Mesothelial cell of epicardium (in vitro differentiated cells): ENCODE data around the gene CHST11. TPM values are rescaled to one million over a fixed set of nuclear protein-coding genes. Genes with fewer than 3 reads are reported as not detected.

Experiments
- DNase-seq, 2 experiments: peaks; one replicate each; pipeline ENCODE4 v3.0.0; 2021; ENCODE audit warnings: low spot score in 2 of 2; ENCODE audit not compliant: unreplicated experiment in 2 of 2
- H3K27ac Mint-ChIP-seq: 2 replicates; pipeline ENCODE4 v1.8.0; 2021; ENCODE audit warnings: mixed read lengths
- H3K27me3 Mint-ChIP-seq: 2 replicates; pipeline ENCODE4 v1.8.0; 2021; ENCODE audit warnings: low read depth, mixed read lengths
- H3K36me3 Mint-ChIP-seq: 2 replicates; pipeline ENCODE4 v1.8.0; 2021; ENCODE audit warnings: mixed read lengths
- H3K4me1 Mint-ChIP-seq: 2 replicates; pipeline ENCODE4 v1.8.0; 2021; ENCODE audit warnings: mixed read lengths
- H3K4me3 Mint-ChIP-seq: 2 replicates; pipeline ENCODE4 v1.8.0; 2021; ENCODE audit warnings: mild to moderate bottlenecking, moderate library complexity, mixed read lengths
- H3K9me3 Mint-ChIP-seq: 2 replicates; pipeline ENCODE4 v1.8.0; 2021; ENCODE audit warnings: mixed read lengths
- total RNA-seq: library from RNA; stranded (reverse); gene quantifications from 3 replicates; pipeline ENCODE4 v1.2.1, GENCODE V29; 2021
- TF ChIP-seq, protein P1 (sequence below): fragments of 200-600 bp; sonication (generic); IDR thresholded peaks from one replicate; pipeline ENCODE4 v1.5.0; 2021; ENCODE audit warnings: antibody characterized with exemption; ENCODE audit not compliant: unreplicated experiment

CHST11 gene
- total RNA-seq, 1 donor from 2014 or later, result 15.0 TPM

GRCh38 chr12:104710940-104711689, 254.4 kb downstream of the CHST11 start:
- Mint-ChIP-seq H3K4me3 (no peak overlapping the region), H3K27me3 (peaks cover 6% of the 10 kb centered on the region), H3K9me3 (no peaks in the 10 kb centered on the region), H3K27ac (peak overlapping the region; percentile 27), H3K36me3 (no peaks in the 10 kb centered on the region), H3K4me1 (peaks cover 28% of the 10 kb centered on the region)
- DNase-seq, result no peak
- TF ChIP-seq, protein P1, sequence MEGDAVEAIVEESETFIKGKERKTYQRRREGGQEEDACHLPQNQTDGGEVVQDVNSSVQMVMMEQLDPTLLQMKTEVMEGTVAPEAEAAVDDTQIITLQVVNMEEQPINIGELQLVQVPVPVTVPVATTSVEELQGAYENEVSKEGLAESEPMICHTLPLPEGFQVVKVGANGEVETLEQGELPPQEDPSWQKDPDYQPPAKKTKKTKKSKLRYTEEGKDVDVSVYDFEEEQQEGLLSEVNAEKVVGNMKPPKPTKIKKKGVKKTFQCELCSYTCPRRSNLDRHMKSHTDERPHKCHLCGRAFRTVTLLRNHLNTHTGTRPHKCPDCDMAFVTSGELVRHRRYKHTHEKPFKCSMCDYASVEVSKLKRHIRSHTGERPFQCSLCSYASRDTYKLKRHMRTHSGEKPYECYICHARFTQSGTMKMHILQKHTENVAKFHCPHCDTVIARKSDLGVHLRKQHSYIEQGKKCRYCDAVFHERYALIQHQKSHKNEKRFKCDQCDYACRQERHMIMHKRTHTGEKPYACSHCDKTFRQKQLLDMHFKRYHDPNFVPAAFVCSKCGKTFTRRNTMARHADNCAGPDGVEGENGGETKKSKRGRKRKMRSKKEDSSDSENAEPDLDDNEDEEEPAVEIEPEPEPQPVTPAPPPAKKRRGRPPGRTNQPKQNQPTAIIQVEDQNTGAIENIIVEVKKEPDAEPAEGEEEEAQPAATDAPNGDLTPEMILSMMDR, result no peak

GRCh38 chr12:104712477-104712876, 255.7 kb downstream of the CHST11 start:
- Mint-ChIP-seq H3K9me3 (no peaks in the 10 kb centered on the region), H3K36me3 (no peaks in the 10 kb centered on the region), H3K4me3 (no peak overlapping the region), H3K4me1 (peaks cover 28% of the 10 kb centered on the region), H3K27me3 (peaks cover 12% of the 10 kb centered on the region), H3K27ac (peak overlapping the region; percentile 24)
- no peak for DNase-seq
- TF ChIP-seq, protein P1, result no peak

- Mint-ChIP-seq H3K27me3 (peaks cover 12% of the 10 kb centered on the region), H3K4me1 (peaks cover 28% of the 10 kb centered on the region), H3K27ac (peak overlapping the region; percentile 24), H3K4me3 (no peak overlapping the region), H3K9me3 (no peaks in the 10 kb centered on the region), H3K36me3 (no peaks in the 10 kb centered on the region)
- TF ChIP-seq, protein P1, result no peak
- DNase-seq, result no peak
These were observed 256.2 kb downstream of the CHST11 start for GRCh38 chr12:104712968-104713367.

DNA sequence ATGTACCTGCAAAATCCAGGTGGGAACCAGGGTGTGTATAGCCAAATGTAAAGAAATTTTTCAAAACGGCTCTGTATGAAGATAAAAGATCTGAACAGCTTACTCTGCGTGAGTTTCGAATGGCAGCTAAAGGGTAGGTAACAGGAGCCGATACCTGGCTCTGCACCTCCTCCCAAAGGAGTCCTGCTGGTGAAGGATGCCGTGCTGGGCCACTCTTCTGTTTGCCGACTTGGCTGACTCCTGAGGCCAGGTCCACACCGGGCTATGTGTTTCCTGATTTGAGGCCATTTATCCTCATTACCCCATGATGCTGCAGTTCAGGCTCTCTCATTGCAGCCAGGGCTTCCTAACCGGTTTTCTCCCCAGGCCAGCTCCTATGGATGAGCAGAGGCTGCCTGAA, 256.7 kb downstream of the CHST11 start:
- H3K4me3 Mint-ChIP-seq, result no peak overlapping the region
- no peaks in the 10 kb centered on the region for H3K36me3 Mint-ChIP-seq
- no peak for DNase-seq
- TF ChIP-seq, protein P1, result no peak
- no peak overlapping the region for H3K27ac Mint-ChIP-seq
- no peaks in the 10 kb centered on the region for H3K9me3 Mint-ChIP-seq
- H3K27me3 Mint-ChIP-seq, result peaks cover 12% of the 10 kb centered on the region
- H3K4me1 Mint-ChIP-seq, result peaks cover 32% of the 10 kb centered on the region

- peaks cover 12% of the 10 kb centered on the region for H3K27me3 Mint-ChIP-seq
- TF ChIP-seq, protein P1, result no peak
- no peaks in the 10 kb centered on the region for H3K9me3 Mint-ChIP-seq
- H3K36me3 Mint-ChIP-seq, result no peaks in the 10 kb centered on the region
- no peak overlapping the region for H3K27ac Mint-ChIP-seq
- H3K4me1 Mint-ChIP-seq, result peaks cover 35% of the 10 kb centered on the region
- no peak overlapping the region for H3K4me3 Mint-ChIP-seq
- DNase-seq, result no peak
These were observed 257.6 kb downstream of the CHST11 start for GRCh38 chr12:104714369-104714768.

GRCh38 chr12:104716172-104716571, 259.4 kb downstream of the CHST11 start:
- DNase-seq, result no peak
- TF ChIP-seq, protein P1, result no peak
- peaks cover 32% of the 10 kb centered on the region for H3K4me1 Mint-ChIP-seq

More at GRCh38 chr12:104716172-104716571, 259.4 kb downstream of the CHST11 start:
- H3K4me3 Mint-ChIP-seq, result no peak overlapping the region
- no peaks in the 10 kb centered on the region for H3K9me3 Mint-ChIP-seq
- peaks cover 11% of the 10 kb centered on the region for H3K27me3 Mint-ChIP-seq
- H3K27ac Mint-ChIP-seq, result no peak overlapping the region
- no peaks in the 10 kb centered on the region for H3K36me3 Mint-ChIP-seq
